NT2/D1 (cell line): Measurements from ENCODE around the gene TECTA.
"Not testable (repeated sequence)": the region's sequence is repeated elsewhere in the genome, so short reads cannot be mapped to it uniquely, and the experiment has no call there.

ENCODE experiments used
- DNase-seq: peaks from one replicate; pipeline ENCODE4 v3.0.0-alpha.2; 2011; ENCODE audit warnings: low read depth, low spot score
- H3K27me3 ChIP-seq: 2 replicates; pipeline ENCODE4 v1.6.0; 2011; ENCODE audit warnings: mild to moderate bottlenecking; ENCODE audit not compliant: insufficient read length, insufficient read depth
- H3K36me3 ChIP-seq: 2 replicates; pipeline ENCODE4 v1.6.1; 2011; ENCODE audit warnings: mild to moderate bottlenecking, low read length, mixed read lengths; ENCODE audit not compliant: insufficient read depth, insufficient read length
- H3K4me1 ChIP-seq: 2 replicates; pipeline ENCODE4 v1.5.1; 2011; ENCODE audit not compliant: insufficient read depth, insufficient read length
- H3K4me3 ChIP-seq: 2 replicates; pipeline ENCODE4 v1.5.1; 2011; ENCODE audit warnings: low read depth; ENCODE audit not compliant: insufficient read length
- H3K9ac ChIP-seq: 2 replicates; pipeline ENCODE4 v1.6.0; 2011; ENCODE audit warnings: low read depth; ENCODE audit not compliant: insufficient read length
- H3K9me3 ChIP-seq: 2 replicates; pipeline ENCODE4 v1.5.1; 2011; ENCODE audit warnings: mild to moderate bottlenecking, low read length; ENCODE audit not compliant: insufficient read depth
- SUZ12 ChIP-seq: IDR thresholded peaks from 2 replicates; pipeline ENCODE4 v1.6.1; 2011; ENCODE audit not compliant: insufficient read length, insufficient read depth; ENCODE audit errors: extremely low read depth
- YY1 ChIP-seq: IDR thresholded peaks from 2 replicates; pipeline ENCODE4 v1.6.1; 2011; ENCODE audit not compliant: insufficient read length, insufficient read depth
- ZNF274 ChIP-seq: IDR thresholded peaks from 2 replicates; pipeline ENCODE4 v1.6.1; 2011; ENCODE audit warnings: mild to moderate bottlenecking, low read depth, low read length

Gene TECTA

GRCh38 chr11:121228851-121229250 lies 127.8 kb downstream of the TECTA start:
- Histone ChIP-seq H3K36me3 (no peaks in the 10 kb centered on the region), H3K4me1 (no peaks in the 10 kb centered on the region), H3K9ac (no peak overlapping the region), H3K9me3 (peaks cover 29% of the 10 kb centered on the region), H3K4me3 (no peak overlapping the region), H3K27me3 (no peaks in the 10 kb centered on the region)
- TF ChIP-seq YY1 (no peak), ZNF274 (no peak), SUZ12 (no peak)
- no peak for DNase-seq

GRCh38 chr11:121229495-121230215 lies 128.6 kb downstream of the TECTA start:
- Histone ChIP-seq H3K36me3 (no peaks in the 10 kb centered on the region), H3K4me1 (no peaks in the 10 kb centered on the region), H3K9ac (no peak overlapping the region), H3K27me3 (no peaks in the 10 kb centered on the region), H3K4me3 (no peak overlapping the region), H3K9me3 (peaks cover 28% of the 10 kb centered on the region)
- TF ChIP-seq SUZ12 (no peak), YY1 (no peak), ZNF274 (no peak)
- no peak for DNase-seq

DNA sequence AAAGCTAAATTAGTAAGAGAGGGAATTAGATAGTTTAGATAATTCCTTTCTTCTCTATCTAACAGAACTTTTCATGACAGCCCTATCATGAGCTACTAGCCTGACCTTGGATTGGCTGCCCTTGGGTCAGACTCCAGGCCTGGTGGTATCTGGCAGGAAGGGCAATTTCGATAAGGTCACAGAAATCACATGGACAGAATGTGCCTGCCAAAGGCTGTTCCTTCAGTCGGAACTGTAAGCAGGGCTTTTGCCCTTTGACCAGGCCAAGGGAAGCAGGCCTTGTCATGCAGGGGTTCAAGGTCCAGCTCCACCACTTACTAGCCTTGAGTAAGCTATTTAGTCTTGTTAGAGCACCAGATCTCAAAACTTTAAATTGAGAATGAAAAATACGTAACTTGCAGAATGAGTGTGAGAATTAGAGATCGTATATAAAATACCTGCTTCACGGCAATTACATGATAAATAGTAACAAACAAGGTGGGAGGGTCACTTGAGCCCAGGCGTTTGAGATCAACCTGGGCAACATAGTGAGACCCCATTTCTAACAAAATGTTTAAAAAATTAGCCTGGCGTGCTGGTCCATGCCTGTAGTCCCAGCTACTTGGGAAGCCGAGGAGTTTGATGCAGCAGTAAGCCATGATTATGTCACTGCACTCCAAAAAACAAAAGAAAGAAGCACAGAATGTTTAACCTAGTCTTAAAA lies 130.7 kb downstream of the TECTA start:
- H3K9me3 ChIP-seq = peaks cover 10% of the 10 kb centered on the region
- no peak for TF ChIP-seq SUZ12
- TF ChIP-seq ZNF274 = no peak
- TF ChIP-seq YY1 = no peak
- H3K9ac ChIP-seq = no peak overlapping the region
- no peak for DNase-seq
- H3K4me1 ChIP-seq = no peaks in the 10 kb centered on the region
- no peak overlapping the region for H3K4me3 ChIP-seq
- H3K27me3 ChIP-seq = no peaks in the 10 kb centered on the region
- no peaks in the 10 kb centered on the region for H3K36me3 ChIP-seq

DNA sequence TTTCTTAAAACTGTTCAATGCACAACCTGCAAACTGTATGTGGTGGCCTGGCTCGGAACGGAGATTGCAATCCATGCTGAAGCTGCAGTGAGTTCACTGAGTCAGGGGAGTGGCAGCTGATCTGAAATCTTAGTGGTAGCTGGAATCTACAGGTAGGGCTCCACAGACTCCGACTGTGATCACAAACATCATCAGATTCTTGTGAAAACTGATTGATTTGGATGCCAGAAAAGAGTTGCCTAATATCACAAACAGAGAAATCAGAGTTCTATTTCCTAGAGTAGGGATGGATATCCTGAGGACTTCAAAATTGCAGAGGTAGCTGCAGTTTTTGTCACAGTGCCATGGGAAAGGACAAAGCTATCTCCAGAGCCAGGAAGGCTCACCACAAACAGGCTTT lies 134.0 kb downstream of the TECTA start:
- no peaks in the 10 kb centered on the region for H3K36me3 ChIP-seq
- DNase-seq = no peak
- H3K4me3 ChIP-seq = no peak overlapping the region
- no peak for TF ChIP-seq YY1
- TF ChIP-seq SUZ12 = no peak
- no peak for TF ChIP-seq ZNF274
- no peaks in the 10 kb centered on the region for H3K4me1 ChIP-seq
- H3K9ac ChIP-seq = no peak overlapping the region
- H3K27me3 ChIP-seq = no peaks in the 10 kb centered on the region
- no peaks in the 10 kb centered on the region for H3K9me3 ChIP-seq

DNA sequence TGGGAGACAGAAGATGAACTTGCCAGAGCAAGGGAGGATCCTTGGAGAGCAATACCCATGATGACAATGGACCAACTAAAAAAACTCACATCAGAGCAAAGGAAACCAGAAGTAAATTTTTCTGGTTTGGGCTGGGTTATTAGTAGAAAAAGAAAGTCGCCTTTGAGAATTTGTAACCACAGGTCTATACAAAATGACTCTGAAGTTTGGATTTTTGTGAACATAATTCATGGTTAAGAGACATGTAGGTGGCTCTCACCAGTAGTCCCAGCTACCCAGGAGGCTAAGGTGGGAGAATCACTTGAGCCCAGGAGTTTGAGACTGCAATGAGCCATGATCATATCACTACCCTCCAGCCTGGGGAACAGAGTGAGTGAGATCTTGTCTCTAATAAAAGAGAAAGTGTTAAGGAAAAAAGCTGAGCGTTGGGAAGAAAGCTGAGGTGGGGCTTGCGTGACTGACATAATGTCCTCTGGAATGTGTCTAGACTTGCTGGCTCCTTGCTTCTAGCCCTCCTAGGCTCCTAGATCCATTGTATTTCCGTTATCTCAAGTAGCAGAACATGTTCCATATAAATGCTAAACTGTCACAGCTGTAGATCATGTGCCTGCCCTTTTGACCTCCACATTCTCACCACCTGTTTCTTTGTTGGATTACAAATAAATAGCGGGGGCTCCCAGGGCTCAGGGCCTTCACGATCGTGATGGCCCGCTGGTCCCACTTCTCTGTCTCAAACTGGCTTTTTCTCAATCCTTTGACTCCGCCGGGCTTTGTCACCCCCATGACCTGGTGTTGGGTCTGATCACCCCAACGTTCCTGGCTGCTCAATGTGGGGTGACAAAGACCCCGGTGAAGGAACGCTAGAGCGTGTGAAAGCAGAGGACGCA lies 135.3 kb downstream of the TECTA start:
- Histone ChIP-seq H3K4me1 (peaks cover under 1% of the 10 kb centered on the region), H3K27me3 (no peaks in the 10 kb centered on the region), H3K9me3 (no peaks in the 10 kb centered on the region), H3K36me3 (no peaks in the 10 kb centered on the region), H3K4me3 (no peak overlapping the region), H3K9ac (no peak overlapping the region)
- no peak for TF ChIP-seq ZNF274
- TF ChIP-seq SUZ12 = no peak
- no peak for TF ChIP-seq YY1
- DNase-seq = no peak

DNA sequence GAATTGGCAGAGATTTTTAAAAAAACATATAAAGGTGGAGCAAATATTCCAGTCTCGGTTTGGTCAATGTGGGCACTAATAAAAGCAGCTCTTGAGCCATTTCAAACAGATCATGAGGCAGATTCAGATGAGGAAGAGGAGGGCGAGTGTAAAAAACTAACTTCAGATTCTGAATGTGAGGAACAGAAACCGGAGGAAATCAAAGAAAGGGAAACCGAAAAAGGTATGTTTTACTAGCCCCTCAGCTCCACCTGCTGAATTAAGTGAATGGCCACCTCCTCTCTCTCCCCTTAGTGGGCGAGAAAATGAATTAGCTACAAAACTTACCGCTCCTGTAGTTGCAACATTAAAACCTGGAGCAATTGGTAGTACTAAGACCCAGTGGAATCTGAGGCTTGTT lies 136.2 kb downstream of the TECTA start:
- not testable (repeated sequence) for H3K36me3 ChIP-seq, H3K4me3 ChIP-seq, H3K9ac ChIP-seq, H3K4me1 ChIP-seq, H3K27me3 ChIP-seq, H3K9me3 ChIP-seq, DNase-seq
